HG03457 (cell line): ENCODE measurements around the gene FARP2.
"Not testable (repeated sequence)": the region's sequence is repeated elsewhere in the genome, so short reads cannot be mapped to it uniquely, and the experiment has no call there.

ENCODE experiments used
- ATAC-seq: cut with Tn5 transposase; IDR thresholded peaks from one replicate; pipeline ENCODE4 v1.9.1; 2021; ENCODE audit warnings: moderate number of reproducible peaks; ENCODE audit not compliant: unreplicated experiment

FARP2 gene, protein sequence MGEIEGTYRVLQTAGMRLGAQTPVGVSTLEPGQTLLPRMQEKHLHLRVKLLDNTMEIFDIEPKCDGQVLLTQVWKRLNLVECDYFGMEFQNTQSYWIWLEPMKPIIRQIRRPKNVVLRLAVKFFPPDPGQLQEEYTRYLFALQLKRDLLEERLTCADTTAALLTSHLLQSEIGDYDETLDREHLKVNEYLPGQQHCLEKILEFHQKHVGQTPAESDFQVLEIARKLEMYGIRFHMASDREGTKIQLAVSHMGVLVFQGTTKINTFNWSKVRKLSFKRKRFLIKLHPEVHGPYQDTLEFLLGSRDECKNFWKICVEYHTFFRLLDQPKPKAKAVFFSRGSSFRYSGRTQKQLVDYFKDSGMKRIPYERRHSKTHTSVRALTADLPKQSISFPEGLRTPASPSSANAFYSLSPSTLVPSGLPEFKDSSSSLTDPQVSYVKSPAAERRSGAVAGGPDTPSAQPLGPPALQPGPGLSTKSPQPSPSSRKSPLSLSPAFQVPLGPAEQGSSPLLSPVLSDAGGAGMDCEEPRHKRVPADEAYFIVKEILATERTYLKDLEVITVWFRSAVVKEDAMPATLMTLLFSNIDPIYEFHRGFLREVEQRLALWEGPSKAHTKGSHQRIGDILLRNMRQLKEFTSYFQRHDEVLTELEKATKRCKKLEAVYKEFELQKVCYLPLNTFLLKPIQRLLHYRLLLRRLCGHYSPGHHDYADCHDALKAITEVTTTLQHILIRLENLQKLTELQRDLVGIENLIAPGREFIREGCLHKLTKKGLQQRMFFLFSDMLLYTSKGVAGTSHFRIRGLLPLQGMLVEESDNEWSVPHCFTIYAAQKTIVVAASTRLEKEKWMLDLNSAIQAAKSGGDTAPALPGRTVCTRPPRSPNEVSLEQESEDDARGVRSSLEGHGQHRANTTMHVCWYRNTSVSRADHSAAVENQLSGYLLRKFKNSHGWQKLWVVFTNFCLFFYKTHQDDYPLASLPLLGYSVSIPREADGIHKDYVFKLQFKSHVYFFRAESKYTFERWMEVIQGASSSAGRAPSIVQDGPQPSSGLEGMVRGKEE

DNA sequence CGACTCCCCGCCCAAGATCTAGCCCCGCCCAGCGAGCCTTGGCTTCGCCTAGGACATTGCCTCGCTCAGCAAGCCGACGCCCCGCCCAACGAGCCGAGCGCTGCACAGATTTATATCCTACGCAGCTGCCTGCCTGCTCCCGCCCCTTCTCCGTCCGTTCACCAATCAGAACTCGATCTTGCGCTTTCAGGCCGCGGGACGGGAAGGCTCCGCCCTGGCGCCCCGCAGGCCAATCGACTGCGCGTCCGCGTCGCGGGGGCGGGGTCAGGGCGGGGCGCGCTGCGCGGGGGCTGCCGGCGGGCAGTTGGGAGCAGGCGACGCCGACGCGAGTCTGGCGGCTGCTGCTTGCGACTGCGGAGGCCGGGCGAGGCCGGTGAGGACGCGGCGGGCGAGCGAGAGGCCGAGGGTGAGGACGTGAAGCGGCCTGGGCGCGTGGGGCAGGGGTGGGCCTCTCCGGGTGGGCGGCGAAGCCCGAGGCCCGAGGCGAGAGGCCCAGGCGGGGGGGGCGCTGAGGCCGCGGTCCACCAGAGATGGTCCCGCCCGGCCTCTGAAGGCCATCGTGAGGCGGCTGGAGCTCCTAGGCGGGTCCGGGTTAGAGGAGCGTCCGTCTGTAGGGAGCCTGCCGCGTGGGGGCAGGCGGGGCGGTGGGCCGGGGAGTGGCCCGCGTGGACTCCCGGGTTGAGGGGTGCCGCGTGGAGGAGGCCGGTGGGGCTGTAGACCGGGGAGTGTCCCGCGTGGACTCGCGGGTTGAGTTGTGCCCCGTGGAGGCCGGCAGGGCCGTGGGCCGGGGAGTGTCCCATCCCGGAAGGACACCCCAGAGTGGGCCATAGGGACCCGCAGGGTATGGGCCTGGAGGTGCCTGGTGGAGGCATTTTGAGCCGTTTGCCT lies at the start of gene FARP2:
TSS of gene FARP2 (plus strand) at position 303 of the 888 bp plus-strand sequence. CDS start 16,823 bp downstream, outside the sequence.
- peak; percentile 76 for ATAC-seq

DNA sequence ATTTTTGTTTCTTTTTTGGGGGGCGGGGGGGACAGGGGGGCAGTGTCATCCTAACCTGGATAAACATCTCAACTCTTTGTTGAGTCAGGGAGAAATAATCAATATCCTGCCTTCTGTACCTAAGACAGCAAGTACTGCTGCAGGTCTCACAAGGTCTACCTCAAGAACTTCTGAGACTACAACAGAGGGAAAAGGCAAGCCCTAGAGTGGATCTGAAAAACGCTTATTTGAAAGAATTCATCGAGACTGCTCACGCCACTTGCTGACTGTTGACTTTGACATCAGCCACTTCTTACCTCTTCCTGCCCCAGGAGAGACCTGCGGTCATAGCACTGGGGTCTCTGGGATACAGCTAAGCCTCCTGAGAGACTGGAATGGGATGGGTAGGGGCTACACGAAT lies 49.0 kb upstream of the FARP2 start:
- no peak for ATAC-seq

DNA sequence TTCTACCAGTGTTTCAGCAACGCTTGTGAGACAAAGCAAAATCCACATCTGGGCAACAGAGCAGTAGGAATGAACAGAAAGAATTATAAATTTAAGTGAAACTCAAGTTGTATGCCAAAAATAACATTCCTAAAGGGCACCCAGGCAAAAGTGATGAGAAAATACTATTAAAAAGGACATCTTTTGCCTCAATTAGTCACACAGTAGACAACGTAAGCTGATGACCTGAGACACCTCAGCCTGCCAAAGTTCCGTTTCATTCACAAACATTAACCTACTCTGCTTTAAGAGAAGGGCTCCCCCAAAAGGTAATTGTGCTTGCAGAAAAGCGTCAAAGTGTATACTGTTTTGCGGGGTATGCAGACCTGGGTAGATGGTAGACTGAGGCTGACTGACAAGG lies 47.8 kb upstream of the FARP2 start:
- no peak for ATAC-seq

DNA sequence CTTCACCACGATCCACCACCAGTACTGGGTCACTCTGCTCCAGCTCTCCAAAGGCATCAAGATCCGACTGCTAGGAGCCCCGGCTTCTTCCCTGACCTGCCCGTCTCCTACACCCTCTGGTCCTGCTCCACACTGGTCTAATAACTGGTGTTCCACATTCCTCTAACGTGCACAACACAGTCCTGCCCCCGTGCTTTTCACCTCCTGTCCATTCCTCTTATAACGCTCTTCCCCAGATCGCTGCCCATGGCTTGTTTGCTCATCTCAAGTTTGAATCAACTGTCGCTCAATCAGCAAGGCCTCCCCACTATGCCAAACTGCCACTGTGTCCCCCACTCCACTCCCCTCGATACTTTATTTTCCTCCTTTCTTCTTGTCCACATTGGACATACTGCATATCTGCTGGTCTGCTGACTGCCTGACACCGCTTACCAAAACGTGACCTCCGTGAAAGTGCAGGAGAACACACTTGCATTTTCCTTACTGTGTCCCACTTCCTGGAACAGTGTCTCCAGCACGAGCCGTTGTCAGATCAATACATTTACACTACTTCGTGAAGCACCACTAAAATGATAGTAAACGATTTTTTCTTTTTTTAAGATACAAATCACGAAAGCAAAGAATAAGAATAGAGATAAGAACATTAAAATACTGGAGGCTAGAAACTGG lies 47.1 kb upstream of the FARP2 start:
- ATAC-seq = no peak

DNA sequence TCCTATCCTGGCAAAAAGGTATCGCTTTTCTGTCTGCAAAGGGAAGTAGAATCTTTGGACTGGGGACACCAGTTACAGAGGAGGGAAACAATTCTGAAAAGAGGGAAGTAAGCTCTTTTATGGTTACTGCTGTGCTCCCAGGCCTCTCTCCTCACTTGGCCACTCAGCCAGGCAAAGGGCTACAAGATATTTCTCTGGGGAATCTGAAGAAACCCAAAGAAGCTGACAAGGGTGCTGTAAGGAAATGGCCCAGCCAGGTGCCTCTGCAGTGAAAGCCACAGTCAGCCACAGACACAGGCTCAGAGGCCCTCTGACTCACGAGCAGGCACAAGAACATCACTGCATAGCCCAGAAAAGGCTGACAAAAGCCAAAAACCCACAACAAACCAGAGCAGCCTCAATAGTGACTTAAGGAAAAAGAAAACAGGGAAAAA lies 46.4 kb upstream of the FARP2 start:
- peak; percentile 28 for ATAC-seq

DNA sequence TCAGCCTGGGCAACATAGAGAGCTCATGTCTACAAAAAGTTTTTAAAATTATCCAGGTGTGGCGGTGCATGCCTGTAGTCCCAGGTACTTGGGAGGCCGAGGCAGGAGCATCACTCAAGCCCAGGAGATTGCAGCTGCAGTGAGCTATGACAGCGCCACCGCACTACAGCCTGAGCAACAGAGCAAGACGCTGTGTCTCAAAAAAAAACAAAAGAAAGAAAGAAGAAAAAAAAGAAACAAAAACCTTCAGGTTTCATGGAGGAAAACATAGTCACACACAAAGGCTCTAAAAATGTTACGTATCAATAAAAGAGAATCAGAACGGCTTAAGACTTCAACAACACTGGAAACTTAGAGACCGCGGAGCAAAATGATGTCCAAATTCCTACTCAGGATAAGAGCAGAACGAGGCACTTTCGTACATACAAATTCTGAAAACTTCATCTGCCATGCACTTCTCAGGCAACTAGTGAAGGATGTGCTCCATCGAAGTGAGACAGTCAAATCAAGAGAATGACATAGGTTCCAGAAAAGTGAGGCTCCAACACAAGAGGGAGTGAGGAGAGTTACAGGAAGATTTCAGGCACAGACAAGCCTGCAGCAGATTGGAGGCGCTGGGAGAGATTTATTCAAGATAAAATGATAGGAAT lies 45.0 kb upstream of the FARP2 start:
- no peak for ATAC-seq

DNA sequence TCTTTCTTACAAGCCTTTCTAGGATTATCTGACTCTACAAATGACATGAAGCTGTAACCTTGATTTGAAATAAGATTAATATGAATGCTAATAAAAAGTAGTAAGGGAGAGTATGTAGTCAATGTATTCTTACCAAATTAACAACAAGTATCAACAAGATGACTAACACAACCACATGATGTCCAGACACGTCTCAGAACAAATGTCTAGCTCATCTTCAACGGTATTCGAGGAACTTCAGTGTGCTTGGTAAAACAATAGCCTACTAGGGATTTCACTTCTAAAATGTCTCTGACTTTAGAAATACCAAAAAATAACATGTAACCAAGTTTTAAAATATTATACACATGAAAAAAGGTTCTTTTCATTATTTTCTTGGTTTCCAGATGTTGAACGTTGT lies 44.0 kb upstream of the FARP2 start:
- no peak for ATAC-seq

DNA sequence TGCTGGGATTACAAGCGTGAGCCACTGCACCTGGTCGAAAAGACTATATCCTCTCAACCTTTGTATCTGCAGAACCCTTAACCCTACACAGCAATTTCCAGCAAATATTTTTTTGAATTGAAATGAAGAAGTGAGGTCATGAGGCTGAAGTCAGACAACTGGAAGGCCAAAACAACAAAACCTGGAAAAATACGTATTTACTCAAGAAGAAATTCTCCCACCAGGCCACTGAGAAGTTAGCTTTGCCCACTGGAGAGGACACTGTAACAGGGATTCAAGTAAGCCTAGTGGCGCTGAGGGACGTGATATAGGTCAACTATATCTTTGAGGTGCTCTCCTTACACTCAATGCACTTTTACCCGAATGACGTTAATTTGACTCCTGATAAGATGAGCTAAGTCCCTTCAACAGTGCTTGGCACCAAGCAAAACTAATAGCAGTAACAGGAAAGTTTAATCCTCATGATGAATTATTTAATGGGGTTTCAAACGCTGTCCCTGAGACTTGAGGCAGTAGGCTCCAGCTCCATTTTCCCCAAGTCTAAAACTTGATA lies 42.5 kb upstream of the FARP2 start:
- no peak for ATAC-seq

DNA sequence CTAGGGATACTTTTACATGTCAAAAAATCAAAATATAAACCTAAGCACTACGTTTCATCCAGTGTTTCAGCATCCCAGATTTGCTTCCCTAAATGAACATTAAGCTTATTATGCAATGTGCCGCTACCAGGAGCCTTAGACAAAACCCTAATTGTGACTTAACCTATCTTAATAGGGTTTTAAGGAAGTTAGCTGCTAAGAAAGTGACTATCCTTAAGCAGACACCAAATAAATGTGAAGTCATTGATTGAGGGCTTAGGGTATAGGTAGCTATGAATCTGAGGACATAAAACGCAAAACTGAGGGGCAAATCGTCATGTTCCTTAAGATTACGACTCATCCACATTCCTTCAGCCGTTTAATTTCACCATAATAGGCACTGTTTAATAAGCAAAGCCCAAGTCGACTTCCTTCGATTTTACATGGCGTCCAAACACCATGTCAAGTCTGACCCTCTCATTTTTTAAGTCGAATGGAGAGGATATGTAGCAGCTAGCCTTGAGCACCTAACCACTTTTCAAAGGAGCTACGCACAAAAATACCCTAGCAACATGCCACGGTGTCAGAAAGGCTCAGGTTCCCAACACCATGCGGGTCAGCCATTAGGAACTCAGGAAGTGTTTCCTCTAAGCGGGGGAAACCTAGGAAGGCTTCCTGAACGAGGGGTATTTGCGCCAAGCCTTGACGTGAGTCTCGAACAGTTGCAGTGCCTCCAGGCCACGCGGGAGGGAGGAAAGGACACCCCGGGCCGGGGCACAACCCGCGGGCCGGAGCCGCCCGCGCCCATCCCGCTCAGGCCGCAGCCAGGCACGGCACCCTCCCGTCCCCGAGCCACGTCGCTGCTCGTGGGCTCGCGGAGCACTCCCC lies 41.6 kb upstream of the FARP2 start:
- no peak for ATAC-seq

DNA sequence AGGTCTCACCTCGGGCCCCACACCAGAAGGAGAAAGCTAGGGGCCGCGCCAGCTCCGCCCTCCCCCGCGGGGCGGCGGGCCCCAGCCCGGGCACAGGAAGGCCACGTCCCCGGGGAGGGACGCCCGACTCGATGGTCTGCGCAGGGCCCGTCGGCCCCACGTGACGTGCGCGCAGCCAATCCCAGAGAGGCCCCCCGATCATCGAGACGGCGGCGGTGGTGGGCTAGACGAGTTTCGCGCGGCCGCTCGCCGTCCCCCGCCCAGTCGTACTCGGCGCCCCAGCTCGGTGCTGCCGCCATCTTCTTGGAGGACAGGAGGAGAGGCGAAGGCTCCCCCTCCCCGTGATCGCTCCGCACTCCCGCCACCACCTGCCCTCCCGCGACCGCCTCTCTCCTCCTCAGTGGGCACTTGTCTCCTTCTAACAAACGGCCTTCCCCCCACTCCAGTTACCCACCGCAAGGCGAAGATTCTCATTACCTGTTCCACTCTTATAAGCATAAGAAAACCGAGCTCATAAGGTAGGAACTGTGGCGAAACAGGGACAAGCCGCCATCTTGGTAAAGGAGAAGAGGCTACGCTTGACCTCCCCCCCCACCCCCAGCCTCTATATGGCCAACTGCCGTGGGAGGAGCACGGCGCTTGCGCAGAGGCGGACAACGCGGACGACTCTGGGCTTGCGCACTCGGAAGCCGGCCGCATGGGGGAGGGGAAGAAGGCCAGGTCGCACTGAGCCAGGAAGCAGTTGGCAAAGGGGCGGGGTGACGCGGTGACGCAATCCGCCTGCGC lies 40.8 kb upstream of the FARP2 start, which contains the start of gene HDLBP:
TSS of gene HDLBP (minus strand) at position 580 of the 786 bp plus-strand sequence. CDS start 48,803 bp downstream, outside the sequence.
- ATAC-seq = peak; percentile 63

DNA sequence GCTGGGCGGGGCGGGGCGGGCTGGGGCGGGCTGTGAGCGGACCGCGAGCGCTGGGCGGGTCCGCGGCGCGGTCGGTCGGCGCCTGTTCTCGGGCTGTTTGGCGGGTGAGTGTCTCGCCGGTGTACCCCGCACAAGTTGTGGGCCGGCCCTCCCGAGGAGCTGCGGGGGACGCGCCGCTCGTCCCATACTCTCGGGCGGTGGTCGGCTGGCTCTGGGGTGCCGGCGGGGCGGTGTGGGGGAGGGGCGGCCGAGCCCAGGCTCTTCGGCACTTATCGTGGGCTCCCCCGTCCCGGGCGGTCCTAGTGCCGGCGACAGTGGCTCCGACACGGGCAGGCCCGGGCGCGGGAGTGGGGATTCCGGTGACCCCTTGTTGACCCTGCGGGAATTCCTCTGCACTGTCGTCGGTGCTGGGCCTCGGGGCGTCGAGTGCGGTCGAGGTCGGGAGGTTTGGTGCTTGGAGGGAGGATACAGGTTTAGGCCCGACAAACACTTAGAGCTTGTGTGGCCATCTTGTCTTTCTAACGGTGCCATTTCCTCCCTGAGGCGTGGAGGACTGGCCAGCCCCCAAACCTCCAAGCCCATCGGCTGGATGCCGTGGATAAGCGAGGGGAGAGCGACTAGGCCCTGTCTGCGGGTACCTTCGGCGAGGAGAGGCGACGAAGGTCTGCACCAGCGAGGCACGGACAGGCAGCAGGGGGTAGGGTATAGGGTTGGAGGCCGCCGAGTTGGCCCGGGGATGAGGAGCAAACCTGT lies 40.0 kb upstream of the FARP2 start, which contains the start of gene SEPTIN2:
TSS of gene SEPTIN2 (plus strand) at position 47 of the 753 bp plus-strand sequence. CDS start 8,308 bp downstream, outside the sequence.
- peak; percentile 29 for ATAC-seq

DNA sequence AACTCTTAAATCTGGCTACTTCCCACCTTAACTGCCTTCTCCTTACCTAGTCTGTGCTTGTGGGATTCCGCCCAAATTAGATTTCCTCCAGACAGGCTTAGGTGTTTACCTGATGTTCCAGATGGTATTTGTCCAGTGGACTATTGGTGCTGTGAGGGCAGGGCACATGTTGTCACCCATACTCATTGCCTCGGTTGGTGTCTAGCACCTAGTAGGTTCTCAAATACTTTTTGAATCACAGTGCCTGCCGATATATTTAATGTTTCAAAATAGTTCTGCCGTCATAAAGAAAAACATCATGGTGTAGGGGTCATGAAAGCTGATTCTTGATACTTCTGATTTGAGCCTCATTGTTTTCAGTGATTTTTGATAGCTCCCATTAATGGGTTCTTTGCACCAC lies 39.3 kb upstream of the FARP2 start:
- ATAC-seq = no peak

DNA sequence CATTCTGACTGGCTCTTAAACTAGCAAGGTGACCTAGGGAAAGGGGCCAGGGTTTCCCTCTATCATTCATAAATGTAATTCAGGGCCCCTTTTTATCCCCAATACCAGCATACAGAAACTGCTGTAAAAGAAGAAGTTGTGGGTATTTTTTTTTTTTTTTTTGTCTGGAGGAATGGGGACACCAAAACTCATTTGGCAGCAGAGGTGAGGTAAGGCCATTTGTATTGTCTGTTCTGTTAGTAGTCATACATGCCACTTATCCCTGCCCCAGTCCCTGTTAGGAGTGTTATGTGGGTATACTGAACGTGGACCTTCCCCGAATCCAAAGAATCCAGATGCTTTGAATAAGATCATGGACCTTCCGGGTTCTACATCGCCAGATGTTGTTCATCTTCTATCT lies 38.7 kb upstream of the FARP2 start:
- no peak for ATAC-seq

DNA sequence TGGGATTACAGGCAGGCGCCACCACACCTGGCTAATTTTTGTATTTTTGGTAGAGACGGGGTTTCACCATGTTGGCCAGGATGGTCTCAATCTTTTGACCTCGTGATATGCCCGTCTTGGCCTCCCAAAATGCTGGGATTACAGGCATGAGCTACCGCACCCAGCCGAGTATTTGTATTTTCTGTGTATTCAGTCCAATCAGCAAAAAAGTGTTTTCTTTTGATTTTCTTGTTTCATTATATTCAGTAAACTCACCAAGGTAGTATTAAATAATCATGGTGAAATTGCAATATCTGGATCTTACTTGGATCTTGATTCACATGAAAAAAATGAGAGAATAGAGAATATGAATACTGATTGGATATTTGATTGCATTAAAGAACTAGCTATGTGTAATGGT lies 37.3 kb upstream of the FARP2 start:
- ATAC-seq = not testable (repeated sequence)

DNA sequence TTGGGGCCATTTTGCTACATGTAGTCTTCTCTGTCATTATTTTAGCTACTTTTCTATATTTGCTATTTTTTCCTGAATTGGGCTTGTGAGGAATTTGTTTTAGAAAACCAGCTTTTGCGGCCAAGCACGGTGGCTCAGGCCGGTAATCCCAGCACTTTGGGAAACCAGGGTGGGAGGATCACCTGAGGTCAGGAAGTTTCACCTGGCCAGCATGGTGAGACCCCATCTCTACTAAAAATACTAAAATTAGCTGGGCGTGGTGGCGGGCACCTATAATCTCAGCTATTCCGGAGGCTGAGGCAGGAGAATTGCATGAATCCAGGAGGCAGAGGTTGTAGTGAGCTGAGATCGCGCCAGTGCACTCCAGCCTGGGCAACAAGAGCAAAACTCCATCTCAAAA lies 35.7 kb upstream of the FARP2 start:
- ATAC-seq = no peak

DNA sequence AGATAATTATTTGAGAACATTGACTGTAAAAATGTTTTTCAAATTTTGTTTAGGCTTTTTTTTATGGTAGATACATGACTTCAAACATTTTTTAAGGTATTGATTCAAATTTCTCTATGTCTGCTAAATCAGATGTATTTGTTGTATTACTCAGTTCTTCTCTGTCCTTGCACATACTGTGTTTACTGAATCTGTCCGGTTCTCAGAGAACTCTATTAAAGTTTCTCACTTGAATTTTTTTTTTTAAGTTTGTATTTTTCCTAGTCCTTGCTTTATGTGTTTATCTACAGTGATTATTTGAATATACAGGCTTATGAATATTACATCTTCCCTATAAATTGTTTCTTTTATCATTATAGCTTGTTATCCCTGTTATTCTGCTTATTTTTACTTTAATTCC lies 35.1 kb upstream of the FARP2 start:
- ATAC-seq = no peak
